HG03565 (cell line): ENCODE results near the gene LAMC1.
A peak's percentile ranks its signal among the peaks of the same experiment; 100 is the strongest.

Source experiments
- ATAC-seq: cut with Tn5 transposase; IDR thresholded peaks from one replicate; pipeline ENCODE4 v1.9.1; 2021; ENCODE audit warnings: mild to moderate bottlenecking, moderate library complexity; ENCODE audit not compliant: unreplicated experiment

The LAMC1 gene

DNA sequence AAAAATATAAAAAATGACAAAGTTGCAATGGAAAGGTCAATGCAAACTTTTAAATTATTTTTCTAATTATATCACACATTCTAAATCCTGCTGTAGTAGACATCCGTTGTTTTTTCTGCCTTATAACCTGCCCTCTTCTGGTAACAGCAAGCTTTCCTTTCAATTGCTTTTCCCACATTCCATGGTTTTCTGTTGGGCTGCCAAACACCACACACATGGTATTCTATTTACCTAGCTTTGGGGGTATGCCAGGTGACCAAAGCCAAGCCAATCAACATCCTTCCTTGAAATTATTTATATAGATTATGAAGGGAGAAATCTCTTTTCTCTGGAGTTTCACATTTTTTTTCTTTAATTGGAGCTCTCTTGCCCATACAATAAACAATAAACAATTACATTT lies 3.4 kb upstream of the LAMC1 start:
- ATAC-seq: no peak

DNA sequence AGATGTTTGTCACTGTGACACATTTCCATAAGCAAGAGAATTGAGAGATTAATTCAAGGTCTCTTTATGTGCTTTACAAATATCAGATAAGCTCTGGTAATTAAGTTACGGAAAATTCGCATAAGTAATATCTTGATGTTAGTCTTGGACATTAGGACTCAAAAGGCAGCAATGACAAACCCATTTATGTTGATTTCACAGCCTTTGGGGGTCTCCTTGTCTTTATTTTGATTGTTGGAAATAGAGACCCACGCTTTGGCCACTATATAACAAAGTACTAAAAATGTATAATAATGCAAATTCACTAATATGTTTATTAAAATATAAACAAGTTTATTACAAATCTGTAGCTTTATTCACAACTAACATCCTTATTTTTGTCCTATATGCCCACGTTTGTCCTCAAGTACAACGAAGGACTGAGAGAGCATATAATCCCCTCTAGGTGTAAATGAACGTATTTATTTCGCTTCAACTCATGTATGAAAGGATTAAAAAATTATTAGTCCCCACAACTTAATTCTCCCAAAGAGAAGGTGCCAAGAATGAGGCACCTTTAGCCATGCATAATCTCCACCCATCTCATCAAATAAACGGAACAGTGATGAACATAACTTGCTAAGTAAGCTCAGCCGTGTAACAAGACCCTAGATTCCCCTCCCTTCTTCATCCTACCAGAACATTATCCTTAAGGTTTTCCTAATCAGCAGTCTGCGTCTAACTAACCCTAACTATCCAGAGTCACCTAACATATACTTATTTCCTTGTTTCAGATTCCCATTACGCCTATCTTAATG lies 1.6 kb upstream of the LAMC1 start:
- ATAC-seq: no peak

DNA sequence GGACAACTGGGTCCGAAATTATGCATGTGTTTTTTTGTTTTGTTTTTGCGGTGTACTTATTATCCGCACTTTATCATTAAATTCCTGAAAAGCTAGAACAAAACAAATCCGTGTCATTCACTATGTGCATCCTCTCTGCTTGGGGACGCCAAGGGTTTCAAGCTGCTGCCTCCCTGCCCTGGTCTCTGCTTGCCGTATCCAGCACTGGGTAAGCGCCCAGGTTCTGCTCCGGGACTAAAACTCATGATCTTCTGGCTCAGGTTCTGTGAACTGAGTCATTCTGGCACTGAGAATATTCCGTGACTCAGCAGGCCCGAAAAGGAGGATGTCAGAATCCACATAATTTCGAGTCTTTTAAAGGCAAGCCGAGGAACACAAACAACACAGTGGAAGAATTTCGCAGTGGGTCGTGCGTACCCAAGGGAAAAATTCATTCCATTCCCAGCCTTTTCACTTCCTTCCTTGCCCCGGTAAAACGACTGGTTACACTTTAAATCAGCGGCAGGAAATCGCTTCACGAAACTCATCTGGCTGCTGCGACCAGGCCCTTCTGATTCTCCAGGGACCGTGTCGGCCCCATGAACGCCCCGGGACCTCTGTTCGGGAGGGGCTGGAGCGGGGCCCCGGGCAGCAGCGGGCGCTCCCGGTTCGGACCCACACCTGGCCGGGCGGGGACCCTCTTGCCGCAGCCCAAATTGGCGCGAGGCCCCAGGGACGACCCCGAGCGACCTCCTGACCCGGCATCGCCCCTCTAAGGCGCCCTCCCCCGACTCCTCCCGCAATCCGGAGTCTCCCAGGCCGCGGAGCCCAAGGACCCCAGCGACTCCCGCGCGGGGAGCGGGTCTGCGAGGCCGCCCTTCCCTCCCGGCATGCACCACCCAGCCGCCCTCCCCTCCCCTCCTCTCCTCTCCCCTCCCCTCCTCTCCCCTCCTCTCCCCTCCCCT lies 746 bp upstream of the LAMC1 start:
- ATAC-seq: no peak

DNA sequence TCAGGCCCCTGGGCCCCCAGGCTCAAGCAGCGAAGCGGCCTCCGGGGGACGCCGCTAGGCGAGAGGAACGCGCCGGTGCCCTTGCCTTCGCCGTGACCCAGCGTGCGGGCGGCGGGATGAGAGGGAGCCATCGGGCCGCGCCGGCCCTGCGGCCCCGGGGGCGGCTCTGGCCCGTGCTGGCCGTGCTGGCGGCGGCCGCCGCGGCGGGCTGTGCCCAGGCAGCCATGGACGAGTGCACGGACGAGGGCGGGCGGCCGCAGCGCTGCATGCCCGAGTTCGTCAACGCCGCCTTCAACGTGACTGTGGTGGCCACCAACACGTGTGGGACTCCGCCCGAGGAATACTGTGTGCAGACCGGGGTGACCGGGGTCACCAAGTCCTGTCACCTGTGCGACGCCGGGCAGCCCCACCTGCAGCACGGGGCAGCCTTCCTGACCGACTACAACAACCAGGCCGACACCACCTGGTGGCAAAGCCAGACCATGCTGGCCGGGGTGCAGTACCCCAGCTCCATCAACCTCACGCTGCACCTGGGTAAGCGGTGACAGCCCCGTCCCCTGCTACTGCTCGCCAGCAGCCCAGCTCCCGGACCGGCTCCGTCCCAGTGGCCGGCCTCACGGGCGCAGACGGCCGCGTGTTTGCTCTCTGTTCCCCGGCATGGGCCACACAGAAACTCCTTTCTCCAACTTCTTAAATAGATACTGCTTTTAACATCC lies 539 bp downstream of the LAMC1 start:
- peak; percentile 59 for ATAC-seq

DNA sequence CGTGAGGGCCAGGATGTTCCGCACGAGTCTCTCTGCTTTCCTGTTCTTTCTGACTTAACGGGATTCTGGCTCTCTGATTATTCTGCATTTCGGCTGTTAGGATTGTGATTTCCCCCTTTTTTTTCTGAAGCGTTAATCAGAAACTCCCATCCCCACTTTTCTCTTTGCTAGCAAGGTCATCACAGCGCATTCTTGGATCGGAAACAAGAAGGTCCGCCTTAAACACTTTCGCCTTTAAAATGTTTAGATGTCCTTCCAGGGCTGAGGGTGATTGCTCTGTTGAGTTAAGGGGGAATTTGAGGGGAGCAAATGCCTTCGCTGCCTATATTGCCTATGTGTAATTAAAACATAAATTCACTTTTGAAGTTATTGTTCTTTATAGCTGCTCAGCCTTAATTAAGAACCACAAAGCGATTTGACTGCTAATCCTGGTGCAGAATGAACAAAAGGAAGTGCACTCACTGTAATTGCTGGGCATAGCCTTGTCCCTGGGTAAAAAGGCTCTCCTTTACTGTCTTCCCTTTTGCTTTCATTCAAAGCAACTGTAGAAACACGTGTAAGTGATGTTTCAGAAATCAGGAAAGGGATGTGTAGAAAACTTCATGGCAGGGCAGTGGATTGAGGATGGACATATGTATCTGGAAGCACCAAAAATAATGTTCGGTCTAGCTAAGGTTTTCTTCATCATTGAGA lies 1.2 kb downstream of the LAMC1 start:
- ATAC-seq: no peak

DNA sequence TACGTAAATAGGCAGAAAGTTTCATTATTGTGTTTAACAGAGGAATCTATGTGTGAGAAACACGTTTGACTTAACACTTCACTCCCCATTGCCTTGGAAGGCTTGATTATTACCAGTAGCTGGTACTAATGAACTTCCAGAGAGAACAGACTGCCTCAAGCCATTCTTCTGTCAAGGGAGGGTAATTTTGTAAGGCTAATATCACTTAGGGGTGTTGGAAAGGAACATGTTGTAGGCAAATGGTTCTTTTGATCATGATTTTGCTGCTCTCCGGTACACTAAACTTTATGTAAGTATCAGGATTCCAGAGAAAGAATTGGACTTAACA lies 1.8 kb downstream of the LAMC1 start:
- no peak for ATAC-seq

DNA sequence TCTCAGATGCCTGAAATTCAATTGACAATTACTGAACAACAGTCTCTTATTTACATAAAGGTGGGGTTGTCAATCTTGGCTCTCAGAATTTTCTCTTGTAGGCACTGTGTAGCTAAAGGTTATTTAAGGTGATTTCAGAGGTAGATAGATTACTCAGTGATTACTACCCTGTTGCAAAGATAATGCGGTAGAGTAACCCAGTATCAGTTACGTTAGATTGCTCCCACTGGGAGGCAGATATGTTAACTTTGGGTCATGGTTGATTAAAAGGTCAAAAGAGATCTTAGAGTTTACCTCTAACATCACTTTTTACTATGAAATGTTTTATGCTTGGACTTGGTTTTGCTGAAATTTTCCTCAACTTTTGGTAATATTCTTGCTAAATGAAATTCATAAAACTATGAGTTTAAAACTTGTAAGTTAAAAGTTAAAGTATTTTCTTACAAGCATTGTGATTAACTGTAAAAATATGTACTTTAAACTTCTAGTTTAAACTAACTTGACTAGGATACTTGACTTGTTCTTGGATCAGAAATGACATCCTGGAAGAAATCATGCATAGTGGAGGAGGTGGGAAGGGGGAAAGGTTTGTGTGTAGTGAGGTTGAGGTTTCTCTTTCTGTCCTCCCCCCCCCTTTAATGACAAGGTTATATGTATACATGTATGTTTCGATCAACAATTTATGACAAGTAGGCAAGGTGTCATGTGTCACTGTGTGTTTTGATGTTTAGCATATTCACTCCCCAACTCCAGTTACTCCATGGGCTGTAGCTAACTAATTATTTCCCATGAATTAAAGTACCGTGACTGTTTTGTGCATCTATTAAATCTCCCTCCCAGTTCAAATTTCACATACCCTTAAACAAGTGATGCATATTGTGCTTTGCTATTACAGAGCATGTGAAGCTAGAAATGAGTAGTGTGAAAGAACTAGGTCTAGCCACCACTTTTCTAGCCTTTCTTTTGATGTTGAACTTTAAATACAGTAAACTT lies 2.9 kb downstream of the LAMC1 start:
- no peak for ATAC-seq

DNA sequence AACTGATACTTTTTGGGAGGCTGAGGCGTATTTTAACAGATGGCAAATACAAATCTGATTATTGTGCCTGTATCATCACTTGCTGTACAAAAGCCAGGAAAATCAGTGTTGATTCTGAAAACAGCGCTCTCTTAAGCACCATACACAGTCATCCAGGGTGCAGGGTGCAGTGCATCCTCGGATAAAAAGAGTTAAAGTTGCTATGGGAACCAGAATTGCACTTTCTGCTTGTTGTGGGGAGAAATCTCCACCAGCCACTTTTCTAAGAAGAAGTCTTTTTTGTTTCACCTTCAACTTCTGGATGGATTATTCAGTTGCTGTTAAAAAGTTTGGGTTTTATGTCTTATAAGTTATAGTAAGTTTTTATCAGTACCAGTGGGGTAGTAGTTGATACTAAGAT lies 3.8 kb downstream of the LAMC1 start:
- no peak for ATAC-seq

DNA sequence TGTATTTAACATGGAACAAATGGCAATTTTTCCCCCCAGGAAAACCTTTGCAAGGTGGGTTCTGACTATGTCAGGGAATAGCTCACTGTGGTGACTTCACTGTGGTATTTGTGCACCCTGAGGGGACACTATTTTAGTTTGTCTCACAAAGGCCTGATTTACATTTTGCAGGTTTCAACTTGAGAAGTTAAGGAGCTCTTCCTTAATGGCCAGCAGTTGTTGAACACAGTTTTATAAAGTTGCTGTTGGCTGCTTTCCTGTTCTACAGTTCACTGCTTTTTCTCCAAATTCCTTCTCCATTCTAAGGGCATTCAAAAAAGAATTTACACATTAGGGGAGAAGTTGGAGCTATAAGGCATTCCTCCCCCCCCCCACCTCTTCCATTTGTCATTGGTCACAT lies 4.6 kb downstream of the LAMC1 start:
- no peak for ATAC-seq

DNA sequence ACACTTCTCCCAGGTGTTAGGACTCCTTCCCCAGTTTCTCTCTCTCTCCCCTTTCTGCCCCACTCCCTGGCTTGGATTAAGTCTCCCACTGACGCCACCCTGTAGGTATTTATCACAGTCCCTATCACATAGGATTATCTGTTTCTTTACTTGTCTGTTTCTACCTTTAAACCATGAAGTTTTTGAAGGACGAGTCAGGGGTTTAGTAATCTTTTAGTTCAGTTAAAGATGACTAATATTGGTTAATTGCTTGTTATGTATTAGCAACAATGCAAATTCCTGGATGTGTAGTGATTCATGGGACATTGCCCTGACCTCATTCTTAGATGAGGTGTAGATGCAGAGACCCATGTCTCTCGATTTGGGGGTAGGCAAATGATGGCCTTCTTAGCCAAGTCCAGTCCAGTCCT lies 6.4 kb downstream of the LAMC1 start:
- ATAC-seq: no peak

DNA sequence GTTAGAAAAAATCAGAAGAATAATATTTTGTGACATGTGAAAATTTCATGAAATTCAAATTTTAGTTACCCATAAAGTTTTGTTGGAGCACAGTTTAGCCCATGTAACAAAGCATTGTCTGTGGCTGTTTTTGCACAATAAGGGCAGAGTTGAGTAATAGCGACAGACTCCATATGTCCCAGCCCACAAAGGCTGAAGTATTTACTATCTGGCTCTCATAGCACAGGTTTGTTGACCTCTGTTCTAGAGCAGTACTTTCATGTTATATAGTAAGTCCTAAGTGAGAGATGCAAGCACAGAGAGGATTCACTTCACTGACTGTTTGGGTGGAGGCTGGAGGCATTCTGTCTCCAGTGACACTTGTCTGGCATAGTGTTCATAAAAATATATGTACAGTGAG lies 6.8 kb downstream of the LAMC1 start:
- ATAC-seq: no peak

DNA sequence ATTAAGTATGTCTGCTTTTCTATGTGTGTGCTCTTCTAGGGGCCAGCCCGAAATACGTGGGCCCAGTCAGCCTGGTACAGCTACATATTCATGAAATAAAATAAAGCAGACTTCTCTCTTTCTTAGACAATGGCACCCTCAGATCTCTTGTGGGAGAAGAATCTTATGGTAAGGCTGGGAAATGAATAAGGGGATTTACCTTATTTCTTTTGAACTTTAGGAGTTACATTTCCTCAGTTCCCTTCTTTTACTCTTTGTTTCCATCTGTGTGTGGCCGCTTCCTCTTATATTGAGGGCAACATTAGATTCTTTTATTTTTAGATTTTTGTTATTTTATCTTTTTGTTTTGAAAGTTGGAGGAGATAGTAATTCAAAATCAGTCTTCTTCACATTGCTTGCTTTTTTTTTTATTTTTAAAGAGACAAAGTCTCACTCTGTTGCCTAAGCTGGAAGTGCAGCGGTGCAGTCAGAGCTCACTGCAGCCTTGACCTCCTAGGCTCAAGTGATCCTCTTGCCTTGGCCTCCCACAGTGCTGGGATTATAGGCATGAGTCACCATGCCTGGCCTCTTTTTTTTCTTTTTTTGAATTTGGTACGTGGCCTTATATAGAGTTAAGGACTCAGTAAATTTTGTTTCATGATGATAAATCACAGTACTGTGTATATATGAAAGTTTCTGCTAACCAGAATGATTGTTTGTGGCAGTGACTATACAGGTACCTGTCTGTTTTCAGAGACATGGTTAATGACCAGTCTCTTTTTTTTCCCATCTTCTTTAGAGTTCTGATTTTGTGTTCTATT lies 9.1 kb downstream of the LAMC1 start:
- no peak for ATAC-seq

DNA sequence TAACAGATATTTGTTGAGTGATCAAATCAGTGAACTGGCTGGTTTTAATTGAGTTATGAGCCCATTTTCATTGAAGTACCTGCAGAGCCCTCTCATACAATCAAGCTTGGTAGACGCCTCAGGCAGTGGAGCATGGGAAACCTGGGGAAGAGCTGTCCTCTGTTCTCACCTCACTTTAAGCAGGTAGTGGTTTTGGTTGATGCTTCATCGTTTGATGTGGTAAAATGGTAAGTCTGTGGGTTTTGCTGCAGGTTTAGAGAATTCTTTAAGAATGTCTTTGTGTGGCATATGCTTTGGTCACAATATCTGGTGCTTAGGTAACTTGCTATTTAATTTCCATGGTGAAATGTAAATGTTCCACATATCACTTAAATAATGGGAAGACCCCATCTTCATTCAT lies 10.0 kb downstream of the LAMC1 start:
- ATAC-seq: no peak

DNA sequence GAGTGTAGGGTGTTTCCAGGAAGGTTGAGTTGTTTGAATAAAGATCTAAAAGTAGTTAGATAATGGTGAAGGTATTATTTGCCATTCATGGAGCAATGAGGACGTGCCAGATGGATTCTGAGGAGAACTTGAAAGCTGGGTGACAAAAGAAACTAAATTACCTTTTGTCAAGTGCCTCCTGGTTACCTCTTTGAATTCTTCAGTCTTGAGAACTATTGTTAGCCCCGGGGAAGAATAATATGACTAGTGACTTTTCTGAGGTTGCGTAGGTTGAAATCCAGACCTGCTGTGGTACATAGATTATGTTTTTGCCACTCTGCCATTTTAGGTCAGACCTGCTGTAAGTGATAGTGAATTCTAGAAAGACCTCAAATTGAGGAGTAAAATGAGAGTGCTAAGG lies 11.5 kb downstream of the LAMC1 start:
- no peak for ATAC-seq

DNA sequence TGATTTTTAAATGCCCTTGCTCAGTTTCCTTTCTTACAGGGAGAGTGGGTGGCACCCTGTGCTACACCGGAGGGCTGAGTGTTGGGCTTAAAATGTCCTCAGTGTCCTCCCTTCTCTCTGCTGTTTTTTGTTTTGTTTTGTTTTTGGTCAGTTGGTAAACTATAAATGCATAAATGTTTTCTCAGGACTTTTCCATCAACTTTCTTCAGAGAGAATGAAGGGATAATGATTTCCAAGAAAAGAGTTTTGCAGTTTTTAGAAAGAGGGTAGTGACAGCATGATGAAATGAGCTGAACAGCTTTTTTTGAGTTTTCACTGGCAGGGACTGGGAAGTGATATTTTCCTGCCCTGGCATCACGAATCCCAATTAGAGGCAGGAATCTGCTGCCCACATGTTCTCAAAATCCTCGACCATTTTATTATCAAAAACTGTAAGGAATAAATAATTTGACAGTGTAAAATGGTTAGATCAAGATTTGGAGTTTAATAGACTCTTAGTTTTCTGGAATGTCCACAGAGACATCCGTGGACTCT lies 15.2 kb downstream of the LAMC1 start:
- no peak for ATAC-seq

DNA sequence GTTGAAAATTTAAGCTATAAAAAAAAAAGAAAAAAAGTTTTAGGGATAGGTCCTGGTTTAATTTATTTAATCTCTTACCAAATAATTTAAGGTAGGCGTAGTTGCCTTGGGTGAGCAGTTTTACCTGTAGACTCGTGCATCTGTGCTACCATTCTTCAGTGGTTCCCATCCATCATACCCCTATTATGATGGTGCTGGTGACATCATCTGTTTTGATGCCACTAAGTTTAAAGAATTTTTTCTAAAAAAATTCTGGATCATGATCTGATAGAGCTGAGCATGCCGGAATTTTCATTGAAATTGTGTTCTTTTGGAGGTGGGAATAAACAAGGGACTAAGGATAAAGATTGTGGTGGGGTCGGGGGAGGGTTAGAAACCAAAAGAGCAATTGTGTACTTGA lies 15.7 kb downstream of the LAMC1 start:
- no peak for ATAC-seq

DNA sequence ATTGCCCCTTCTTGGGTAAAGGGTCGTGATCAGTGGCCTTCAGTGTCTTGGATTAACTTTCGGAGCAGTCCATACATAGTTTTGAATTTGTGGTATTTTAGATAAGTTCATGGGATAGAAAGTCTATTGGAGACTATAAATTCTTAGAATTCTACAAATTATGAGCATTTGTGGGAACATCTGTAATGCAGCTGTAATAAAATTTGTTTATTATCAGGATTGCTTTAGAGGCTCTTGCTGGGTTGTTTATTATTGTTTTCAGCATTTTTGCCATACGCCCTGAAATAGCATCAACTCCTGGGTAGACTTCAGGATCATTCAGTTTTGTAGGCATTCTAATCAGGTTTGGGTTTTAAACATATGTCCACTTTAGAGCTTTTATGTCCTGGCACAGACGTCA lies 16.1 kb downstream of the LAMC1 start:
- no peak for ATAC-seq

DNA sequence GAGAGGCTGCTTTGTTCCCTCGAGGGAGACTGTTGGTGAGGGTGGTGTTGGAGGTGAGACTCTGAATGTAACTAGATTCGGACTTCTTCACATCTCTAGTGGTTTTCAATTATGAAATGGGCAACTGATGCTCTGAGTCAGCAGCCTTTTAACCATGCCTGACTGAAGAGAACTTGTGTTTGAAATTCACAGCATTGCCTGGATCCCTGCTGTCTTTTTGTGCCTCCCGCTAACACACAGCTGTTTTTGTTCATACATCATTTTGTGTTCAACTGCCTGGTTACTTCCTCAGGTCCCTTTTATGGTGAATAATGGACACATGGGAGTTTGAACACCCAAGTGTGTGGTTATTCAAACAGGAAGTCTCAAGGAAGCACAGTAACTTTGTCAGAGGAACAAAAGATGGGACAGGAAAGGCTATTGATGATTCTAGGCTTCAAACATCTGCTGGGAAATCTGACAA lies 16.8 kb downstream of the LAMC1 start:
- no peak for ATAC-seq

DNA sequence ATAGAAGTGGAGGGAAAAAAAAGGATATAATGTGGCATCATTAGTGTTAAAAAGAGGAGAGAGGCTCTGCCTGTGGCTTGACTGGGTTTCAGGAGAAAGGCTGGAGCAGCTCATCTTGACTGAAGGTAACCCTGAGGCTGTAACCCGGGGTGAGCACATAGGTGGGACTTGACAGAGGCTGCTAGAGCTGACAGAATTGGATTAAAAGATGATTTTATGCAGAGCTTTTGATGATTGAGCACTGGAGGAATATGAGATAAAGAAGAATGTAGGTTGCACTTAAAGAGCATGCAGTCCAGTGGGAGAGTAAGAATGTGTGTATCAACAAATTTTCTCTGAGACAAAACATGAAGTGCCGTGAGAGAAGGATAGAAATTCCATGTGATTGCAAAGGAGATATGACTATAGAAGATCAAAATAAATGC lies 17.3 kb downstream of the LAMC1 start:
- ATAC-seq: no peak
